ENCODE measurements around the gene DES.

DNA sequence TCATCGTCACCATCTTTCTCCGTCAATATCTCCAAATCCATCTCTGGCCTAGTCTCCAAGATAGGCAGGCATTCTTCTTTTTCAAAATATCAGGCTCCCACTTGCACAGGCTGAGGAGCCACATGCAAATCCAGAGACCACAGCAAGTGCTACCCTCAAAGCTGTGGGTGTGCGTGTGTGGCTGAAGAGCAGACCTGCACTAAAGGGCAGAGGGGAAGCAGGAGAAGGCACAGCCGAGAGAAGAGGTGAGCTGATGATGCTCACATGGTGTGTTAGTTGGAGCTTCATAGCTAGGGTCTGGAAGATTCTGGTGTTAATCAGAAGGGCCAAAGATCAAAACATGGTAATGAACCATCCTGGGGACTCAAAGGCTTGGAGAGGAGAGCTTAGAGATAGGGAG, 20.3 kb downstream of the DES start:
- TF ChIP-seq, protein P1, sequence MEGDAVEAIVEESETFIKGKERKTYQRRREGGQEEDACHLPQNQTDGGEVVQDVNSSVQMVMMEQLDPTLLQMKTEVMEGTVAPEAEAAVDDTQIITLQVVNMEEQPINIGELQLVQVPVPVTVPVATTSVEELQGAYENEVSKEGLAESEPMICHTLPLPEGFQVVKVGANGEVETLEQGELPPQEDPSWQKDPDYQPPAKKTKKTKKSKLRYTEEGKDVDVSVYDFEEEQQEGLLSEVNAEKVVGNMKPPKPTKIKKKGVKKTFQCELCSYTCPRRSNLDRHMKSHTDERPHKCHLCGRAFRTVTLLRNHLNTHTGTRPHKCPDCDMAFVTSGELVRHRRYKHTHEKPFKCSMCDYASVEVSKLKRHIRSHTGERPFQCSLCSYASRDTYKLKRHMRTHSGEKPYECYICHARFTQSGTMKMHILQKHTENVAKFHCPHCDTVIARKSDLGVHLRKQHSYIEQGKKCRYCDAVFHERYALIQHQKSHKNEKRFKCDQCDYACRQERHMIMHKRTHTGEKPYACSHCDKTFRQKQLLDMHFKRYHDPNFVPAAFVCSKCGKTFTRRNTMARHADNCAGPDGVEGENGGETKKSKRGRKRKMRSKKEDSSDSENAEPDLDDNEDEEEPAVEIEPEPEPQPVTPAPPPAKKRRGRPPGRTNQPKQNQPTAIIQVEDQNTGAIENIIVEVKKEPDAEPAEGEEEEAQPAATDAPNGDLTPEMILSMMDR (IDR thresholded peaks at IDR 0.05; ENCODE audit: poor library complexity, severe bottlenecking), result no peak
- no peak for TF ChIP-seq RAD21 (conservative IDR thresholded peaks at IDR 0.05)
- no peak for TF ChIP-seq EZH2 (IDR thresholded peaks at IDR 0.05; ENCODE audit: borderline replicate concordance, insufficient read depth, low read length, poor library complexity, severe bottlenecking)
- no peak for TF ChIP-seq POLR2AphosphoS5 (IDR thresholded peaks at IDR 0.05)
